HG03442 (cell line): ENCODE data around the gene PHF21B.

Experiments
- ATAC-seq: cut with Tn5 transposase; IDR thresholded peaks from one replicate; pipeline ENCODE4 v1.9.1; 2021; ENCODE audit warnings: mild to moderate bottlenecking, moderate library complexity; ENCODE audit not compliant: unreplicated experiment

Gene PHF21B

DNA sequence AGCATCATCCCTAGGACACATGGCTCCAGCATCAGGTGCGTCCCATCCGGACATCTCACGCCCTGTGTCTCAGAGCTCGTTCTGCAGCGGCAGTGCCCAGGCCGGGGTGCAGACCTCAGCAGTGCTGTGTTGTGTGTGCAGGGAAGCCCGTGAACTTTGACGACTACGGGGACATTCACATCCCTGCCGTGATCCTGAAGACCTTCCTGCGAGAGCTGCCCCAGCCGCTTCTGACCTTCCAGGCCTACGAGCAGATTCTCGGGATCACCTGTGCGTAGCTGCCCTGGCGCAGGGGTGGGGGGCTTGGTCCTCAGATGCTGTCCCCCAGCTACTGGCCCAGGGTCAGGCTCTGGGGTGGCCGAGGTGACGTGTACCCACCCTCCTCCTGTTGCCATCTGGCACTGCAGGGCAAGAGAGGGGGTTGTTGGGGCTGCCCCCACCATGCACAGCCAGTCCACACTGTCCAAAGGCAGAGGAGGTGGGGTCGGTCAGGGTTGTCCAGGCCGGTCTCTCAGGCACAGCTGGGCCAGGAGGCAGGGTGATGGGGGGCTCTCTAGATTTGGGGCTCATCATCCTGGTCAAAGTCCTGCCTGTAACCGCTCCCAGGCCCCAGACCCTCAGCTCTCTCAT is 160.9 kb downstream of the PHF21B start:
- no peak for ATAC-seq

DNA sequence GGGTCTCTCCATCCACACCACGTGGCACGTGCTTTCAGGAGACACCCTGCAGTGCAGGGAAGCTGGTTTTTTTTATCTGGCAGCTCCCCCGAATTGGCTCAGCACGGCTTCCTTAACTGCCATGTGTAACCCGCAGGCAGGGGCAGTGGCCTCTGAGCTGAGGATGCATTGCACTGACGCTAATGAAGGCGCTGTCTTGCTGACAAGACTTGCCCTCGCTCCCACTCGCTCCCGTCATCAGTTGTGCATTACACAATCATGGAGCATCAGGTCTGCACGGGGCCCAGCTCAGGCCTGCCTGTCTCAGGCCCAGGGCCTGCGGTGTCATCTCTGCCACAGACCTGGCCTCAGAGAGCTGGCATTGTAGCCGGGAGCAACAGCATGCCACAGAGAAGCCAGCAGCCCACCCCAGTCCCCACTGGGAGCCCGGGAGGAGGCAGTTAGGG is 161.5 kb downstream of the PHF21B start:
- ATAC-seq = no peak

DNA sequence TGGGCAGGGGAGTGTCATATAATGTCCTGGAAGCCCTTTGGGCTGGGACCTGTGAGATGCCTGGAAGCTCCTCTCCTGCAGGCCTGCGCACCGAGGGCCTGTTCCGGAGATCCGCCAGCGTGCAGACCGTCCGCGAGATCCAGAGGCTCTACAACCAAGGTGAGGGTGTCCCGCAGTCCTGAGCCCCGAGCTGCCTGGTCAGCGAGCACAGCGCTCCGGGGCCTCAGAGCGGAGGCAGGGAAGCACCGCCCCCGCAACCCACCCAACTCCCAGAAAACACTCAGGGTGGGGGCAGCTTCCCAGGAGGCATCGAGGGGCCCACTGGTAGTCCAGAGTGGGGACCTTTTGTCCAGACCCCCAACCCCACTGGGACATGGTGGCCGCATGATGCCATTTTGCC is 161.9 kb downstream of the PHF21B start:
- ATAC-seq = no peak

DNA sequence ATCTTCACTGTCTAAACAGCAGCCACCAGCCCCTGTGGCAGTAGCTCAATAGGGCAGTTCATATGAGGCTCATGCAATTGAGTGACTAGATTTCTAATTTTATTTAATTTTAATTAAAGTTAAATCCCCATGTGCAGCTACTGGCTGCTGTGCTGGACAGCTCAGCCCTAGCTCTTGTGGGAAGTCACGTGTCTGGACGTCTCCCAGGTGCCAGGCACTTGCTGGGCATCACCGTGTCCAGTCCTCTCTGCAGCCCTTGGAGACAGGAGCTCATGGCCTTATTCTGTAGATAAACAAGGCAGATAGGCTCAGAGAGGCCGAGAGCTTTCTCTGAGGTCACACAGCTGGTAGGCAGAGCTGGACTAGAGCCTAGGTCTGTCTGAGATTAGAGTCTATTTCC is 162.4 kb downstream of the PHF21B start:
- no peak for ATAC-seq

DNA sequence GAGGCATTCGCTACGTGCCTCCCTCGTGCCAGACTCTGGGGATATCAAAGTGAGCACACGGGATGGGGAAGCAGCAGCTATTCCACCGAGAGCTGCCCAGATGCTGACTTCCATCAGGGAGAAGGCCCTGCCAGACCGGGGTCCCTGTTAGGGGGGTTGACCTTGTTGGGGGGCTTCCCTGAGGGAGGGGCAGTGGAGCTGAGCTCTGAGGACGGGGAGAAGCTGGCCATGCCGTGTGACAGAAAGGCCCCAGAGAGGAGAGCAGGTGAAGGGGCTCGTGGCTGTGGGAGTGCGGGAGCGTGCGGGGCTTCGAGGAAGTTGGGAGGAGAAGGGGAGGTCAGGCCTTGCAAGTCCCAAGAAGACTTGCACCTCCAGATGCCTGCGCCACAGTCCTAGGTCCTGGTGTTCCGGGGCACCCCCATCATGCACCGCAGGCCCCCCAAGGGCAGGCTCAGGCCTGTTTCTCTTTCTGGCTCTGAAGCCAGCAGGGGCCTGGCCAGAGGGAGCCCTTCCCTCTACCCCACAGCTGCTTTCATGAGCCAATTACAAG is 163.0 kb downstream of the PHF21B start:
- ATAC-seq = no peak

DNA sequence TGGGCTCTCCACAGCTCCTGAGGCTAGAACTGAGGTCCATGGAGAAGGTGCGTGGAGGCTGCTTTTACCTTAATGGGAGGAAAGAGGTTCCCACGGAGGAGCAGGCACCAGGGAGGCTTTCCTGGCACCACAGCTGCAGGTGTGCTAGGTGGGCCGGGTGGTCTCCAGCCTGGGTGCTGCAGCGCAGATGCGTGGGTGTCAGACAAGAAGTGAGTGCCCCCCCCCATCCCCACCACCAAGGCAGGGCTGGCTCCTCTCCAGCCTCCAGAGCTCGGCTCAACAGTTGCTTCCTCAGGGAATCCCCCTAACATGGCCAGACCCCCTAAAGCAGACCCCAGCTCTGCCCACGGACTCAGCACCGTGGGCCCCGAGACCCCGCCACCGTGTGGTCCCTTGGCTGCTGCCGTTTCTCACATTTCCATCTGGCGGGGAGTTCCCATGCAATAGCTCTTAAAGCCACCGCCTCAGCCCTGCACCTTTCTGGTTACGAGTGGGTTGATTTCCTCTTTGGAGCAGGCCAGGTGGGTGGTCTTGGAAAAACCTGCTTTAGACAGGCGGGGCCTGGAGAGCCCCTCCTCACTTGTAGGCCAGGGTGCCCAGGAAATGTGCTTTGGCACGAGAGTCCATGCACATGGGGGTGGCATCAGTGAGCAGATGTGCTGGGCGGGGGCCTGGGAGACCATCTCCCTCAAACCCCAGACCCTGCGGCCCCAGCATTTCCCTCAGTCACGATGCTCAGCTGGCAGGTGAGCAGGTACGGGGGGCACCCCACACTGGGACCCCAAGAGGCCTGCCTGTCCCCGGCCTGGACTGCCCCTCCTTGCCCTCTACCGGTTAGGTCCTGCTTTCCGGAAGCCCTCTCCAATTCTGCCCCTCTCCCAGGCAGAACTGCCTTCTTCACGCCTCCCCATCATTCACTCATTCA is 163.7 kb downstream of the PHF21B start:
- no peak for ATAC-seq

DNA sequence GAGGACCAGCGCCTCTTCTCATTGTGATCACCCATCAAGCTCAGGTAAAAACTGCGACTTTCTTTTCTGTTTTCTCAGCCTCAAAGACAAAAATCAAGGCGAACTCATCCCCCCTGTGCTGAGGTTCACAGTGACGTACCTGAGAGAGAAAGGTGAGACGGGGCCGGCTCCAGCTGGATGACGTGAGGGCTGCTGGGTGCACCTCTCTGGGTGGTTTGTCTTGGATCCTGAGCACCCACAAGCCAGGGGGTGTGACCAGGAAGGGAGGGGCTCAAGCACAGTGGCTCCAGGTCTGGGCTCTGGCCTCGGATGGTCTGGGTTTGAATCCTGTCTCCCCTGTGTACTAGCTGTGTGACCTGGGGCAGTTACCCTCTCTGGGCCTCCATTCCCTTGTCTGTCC is 164.6 kb downstream of the PHF21B start:
- ATAC-seq = no peak

DNA sequence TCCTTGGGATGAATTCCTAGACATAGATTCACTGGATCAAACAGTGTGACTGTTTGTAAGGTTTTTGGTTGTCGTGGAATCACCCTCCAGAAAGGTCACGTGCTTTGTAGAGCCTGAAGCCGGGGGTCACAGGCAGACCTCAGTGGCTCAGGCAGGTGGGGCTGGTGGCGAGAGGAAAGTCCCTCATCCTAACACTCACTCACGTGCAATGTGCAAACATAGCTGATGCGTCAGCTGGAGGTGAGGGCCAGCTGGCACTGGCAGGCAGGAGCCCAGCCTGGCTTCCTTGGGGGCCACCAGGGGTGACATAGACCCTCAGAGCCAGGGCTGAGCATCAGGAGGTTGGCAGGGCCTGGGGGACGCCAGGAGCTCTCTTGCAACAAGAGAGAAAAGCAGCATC is 167.4 kb downstream of the PHF21B start:
- ATAC-seq = no peak

DNA sequence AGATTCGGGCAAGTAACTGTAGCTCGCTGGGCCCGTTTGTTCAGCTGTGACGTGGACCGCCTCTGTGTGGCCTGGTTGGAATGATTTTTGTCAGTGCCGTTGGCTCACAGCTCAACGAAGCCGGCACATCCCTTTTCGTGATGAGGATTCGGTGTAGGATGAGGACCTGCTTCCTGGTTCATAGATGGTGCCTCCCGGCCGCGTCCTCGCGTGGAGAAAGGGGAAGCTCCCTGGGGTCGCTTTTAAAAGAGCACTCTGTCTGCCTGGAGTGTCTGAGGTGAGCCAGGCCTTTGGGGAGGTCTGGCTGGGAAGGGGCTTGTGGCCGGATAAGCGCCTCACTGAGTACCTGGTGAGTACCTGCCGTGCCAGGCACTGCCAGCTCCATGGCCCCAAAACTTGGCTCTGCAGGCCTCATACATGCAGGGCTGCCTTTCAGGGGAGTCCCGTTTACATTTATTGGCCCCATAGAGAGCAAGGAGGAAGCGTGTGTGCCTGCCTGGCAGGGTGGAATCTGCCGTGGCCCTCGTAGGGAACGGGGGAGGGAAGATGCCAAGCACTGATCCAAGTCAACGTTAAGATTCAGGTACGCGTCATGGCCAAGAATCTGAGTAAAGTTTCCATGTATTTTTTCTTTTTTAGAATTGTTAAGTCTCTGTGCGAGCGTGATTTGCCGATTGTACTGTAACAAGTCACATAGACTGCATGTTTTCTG is 169.0 kb downstream of the PHF21B start:
- ATAC-seq = no peak

DNA sequence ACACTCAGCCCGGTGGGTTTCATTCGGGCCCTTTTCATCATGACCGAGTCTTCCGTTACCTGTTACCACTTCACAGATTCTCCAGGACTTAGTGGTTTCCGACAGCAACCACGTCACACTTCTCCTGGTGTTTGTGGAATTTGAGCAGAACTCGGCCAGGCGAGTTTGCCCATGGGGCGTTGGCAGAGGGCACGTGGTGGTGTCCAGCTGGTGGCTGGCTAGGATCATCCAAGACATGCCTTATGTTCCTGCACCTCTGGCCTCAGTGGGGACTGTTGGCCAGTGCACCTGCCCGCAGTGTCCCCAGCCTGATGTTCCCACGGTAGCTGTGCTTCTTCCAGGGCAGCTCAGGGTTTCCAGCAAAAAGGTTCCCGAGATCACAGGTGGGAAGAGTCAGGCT is 170.1 kb downstream of the PHF21B start:
- ATAC-seq = no peak

DNA sequence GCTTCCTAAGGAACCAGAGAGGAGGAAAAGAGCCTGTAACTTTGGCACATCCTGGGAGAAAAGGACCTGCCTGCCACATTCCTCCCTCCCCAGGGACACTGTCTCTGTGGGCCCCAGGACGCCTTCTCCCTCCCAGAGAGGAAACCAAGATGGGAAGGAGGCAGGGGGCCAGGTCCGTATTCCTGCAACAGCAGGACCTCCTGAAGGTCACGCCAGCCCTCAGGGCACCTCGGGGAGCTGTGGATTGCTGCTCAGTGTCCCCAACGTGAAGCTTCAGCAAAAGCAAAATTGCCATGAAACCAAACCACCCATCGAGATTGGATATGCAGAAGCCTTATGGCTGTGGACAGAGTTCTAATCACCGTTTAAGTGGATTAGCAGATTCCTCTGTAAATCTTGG is 170.7 kb downstream of the PHF21B start:
- ATAC-seq = no peak

DNA sequence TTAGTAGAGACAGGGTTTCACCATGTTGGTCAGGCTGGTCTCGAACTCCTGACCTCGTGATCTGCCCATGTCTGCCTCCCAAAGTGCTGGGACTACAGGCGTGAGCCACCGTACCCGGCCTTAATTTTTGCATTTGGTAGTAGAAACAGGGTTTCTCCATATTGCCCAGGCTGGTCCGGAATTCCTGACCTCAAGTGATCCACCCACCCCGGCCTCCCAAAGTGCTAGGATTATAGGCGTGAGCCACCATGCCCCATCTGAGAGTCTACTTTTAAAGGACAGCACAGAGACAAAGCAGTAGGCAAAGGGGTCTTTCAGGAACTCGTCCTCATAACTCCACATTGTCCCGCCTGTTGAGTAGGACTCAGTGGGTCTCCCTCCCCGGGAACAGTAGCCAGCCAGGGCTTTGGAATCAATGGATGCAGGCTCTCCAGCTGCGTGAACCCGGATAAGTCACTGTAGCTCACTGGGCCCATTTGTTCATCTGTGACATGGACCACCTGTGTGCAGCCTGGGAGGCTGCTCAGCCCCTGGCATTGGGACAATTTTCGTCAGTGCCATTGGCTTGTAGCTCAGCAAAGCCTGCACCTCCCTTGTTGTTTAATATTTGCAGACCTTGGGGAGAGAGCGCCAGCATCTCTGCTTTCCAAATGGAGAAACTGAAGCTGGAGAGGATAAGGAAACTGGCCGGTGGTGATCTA is 171.3 kb downstream of the PHF21B start:
- no peak for ATAC-seq

DNA sequence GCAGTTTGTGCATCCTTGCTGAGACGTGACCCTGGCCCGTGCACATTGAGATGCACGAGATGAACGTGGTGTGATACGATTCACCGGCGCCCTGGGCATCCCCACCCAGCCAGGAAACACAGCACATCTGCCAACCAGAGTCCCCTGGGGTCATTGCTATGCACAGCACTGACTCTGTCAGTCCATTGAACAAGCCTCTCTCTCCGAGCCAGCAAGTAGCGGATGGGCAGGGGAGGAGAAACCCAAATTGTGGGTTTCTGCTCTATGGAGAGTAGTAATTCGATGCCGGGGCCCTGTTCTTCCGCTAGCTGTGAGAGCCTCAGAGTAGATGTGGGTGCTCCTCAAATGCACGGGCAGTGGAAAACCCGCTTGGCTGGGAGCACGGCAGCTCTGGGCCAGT is 172.3 kb downstream of the PHF21B start:
- ATAC-seq = no peak

DNA sequence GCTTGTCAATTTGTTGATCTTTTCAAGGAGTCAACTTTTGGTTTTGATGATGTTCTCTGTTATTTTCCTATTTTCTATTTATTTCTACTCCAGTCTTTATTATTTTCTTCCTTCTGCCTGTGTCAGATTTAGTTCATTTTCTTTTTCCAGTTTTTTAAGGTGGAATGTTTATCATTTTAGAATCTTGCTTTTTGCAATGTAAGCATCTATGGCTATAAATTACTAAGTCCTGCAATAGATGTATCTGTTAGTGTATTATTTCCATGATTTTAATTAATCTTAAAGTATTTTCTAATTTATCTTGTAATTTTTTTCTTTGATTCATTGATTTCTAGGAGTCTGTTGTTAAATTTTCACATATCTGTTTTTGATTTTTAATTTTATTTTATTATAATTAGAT is 175.7 kb downstream of the PHF21B start:
- ATAC-seq = no peak

DNA sequence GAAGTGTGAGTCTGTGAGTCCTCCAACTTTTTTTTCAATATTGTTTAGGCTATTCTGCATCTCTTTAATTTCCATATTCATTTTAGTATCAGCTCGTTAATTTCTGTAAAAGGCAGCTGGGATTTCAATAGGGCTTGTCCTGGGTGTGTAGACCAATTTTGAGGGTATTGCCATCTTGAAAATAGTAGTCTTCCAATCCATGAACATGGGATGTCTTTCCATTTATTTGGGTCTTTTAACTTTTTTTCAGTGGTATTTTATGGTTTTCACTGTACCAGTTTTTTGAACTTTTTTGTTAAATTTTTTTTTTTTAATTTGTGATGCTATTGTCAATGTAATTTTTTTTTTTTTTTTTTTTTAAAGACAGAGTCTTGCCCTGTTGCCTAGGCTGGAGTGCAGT is 177.9 kb downstream of the PHF21B start:
- ATAC-seq = no peak
